ENCODE results near the gene PLAGL2.
A peak's percentile ranks its signal among the peaks of the same experiment; 100 is the strongest.

Gene PLAGL2

GRCh38 chr20:32168184-32168910, 39.2 kb downstream of the PLAGL2 start:
- DNase-seq = no peak

DNA sequence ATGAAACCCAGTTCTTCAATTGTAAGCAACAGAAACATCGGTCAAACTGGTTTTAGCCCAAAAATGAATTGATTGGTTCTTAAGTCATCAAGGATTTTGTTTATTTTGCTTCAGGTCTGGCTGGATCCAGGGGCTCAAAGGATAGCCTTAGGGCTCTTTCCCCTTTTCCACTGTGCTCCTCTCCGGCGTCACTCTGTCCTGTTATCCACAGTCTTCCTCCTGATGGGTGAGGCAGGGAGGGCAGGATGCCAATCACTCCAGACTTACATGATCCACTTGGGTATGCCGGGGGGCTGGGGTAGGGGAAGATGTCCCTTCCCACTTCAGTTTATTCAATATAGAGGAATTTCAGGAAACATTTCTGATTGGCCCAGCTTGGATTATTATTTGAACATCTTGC, 40.0 kb downstream of the PLAGL2 start:
- no peak for DNase-seq

DNA sequence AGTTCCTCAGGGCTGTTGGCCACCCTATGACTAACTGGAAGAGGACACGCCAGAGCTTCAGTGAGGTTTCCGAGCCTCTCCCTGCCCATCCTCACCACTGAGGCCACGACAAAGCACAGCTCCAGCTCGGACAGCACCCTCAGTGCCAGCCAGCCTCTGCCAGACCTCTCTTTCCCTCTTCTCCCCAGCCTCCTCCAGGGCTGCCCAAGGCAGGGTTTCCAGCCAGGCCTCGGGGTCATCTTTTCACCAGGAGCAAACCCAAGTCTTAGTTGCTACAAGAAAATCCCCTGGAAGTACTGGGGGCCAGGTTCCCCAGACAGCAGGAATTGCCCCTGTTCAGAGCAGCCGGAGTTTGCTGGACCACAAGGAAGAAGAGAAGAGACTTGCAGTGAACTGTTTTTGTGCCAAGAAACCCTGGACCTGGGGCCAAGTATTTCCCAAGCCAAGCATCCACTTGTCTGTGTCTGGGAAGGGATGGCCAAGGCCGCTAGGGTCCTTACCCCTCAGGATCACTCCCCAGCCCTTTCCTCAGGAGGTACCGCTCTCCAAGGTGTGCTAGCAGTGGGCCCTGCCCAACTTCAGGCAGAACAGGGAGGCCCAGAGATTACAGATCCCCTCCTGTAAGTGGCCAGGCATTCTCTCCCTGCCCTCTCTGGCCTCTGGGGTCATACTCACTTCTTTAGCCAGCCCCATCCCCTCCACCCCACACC, 41.6 kb downstream of the PLAGL2 start:
- DNase-seq = no peak

GRCh38 chr20:32164984-32165735, 42.4 kb downstream of the PLAGL2 start:
- no peak for DNase-seq

DNA sequence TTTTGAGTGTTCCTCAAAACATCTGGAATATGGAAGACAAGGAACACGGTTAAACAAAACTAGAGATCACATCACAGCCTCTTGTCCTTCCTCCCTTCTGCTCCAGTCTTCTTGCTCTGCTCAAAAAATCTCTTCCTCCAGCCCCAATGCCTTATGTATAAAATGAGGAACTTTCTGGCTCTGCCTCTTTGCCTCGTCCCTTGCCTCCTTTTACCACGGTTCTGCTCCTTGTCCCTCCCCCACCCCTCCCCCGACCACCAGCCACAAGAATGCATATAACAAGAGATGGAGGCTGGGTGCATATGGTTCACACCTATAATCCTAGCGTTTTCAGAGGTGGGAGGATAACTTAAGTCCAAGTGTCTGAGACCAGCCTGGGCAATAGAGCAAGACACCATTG, 43.6 kb downstream of the PLAGL2 start:
- DNase-seq = no peak

GRCh38 chr20:32162351-32162750, 45.2 kb downstream of the PLAGL2 start:
- no peak for DNase-seq

DNA sequence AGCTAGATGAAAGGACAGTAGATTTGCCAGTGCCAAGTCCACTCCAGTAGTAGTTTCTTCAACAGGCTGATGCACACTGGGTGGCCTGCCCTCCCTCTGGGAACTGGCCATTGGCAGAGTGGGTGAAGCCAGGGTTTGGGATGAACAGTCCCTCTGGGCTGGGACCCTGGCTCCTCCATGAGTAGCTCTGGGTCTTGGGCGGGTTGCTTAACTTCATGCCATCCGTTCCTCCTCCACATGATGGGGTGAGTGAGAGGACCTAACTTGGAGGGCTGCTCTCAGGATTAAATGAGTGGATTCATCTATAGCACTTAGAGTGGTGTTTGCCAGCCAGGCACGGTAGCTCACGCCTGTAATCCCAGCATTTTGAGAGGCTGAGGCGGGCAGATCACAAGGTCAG, 47.2 kb downstream of the PLAGL2 start:
- DNase-seq = no peak

GRCh38 chr20:32159766-32160221, 47.7 kb downstream of the PLAGL2 start:
- DNase-seq = no peak

- no peak for DNase-seq
Observed at GRCh38 chr20:32158943-32159660, 48.4 kb downstream of the PLAGL2 start.

GRCh38 chr20:32158351-32158750, 49.2 kb downstream of the PLAGL2 start:
- no peak for DNase-seq

GRCh38 chr20:32157611-32158010, 49.9 kb downstream of the PLAGL2 start:
- DNase-seq = no peak

- peak; percentile 37 for DNase-seq
Observed at GRCh38 chr20:32155017-32155981, 52.2 kb downstream of the PLAGL2 start.

- DNase-seq = no peak
Observed at GRCh38 chr20:32153771-32154170, 53.8 kb downstream of the PLAGL2 start.

GRCh38 chr20:32153156-32153665, 54.3 kb downstream of the PLAGL2 start:
- DNase-seq = no peak

DNA sequence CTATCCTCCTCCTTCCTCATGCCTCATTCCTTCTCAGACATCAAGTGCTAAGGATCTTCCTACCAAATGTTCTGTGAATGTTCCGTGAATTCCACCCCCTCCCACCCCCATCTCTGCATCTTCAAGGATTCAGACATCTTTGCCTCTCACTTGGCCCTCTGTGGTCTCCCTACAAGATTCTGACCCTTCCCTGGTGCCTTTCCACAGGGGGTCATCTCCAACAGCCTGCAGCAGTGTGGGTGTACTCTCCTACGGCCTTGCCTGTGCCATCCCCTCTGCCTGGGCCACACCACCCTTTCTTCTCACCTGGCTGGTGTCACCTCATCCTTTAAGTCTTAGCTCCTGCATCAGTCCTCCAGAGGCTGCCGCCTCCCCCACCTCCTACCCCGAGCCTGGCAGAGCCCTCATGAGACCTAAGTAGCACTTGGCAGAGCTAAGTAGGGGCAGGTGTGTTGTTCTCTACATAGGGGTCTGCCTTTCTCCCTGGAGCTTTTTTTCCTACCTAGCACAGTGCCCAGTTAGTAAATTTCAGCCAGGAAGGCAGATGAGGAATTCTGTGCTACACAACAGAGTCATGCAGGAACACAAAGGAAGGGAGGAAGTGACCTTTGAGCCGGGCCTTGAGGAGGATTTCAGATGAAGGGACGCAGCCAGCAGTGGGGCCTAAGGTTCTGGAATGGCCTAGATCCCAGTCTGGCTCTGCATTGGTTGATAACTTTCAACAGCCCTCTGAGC, 55.0 kb downstream of the PLAGL2 start:
- no peak for DNase-seq

DNA sequence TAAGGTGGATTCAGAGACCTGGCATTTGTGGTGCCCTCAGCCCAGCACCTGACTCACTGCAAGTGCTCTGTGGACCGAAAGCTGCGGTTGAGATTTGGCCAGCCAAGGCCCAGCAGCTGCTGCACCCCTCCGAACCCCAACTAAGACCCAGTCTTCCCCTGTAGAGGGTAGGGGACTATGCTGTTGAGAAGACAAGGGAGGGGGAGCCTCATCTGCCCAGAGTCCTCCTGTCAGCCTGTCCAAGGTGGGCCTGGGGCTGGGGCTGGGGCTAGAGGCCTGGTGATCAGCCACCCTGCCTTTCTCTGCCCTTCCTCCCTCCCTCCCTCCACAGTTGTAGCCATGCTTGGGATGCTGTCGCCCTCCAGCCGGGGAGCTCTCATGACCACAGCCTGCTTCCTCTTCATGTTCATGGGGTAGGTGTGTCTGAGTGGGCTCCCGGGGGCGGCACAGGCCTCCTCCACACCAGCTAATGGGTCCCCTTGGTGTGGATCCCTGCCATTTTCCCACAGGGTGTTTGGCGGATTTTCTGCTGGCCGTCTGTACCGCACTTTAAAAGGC, 57.2 kb downstream of the PLAGL2 start:
- DNase-seq = no peak

- no peak for DNase-seq
Observed at GRCh38 chr20:32149566-32150170, 57.9 kb downstream of the PLAGL2 start.

- no peak for DNase-seq
Observed at GRCh38 chr20:32144898-32145662, 62.5 kb downstream of the PLAGL2 start.

GRCh38 chr20:32142991-32143390, 64.6 kb downstream of the PLAGL2 start:
- DNase-seq = no peak
